Natural killer cell (primary cell): ENCODE data around the gene RNFT1. TPM values are rescaled to one million over a fixed set of nuclear protein-coding genes. Genes with fewer than 3 reads are reported as not detected.
"Not testable (repeated sequence)": the region's sequence is repeated elsewhere in the genome, so short reads cannot be mapped to it uniquely, and the experiment has no call there.

Experiments
- ATAC-seq, 3 donors: fragments of 150-1000 bp in 2 of 3; fragments of 200-7000 bp in 1 of 3; cut with Tn5 transposase; 1 replicate in 1 of 3; 2 replicates in 2 of 3; pipeline ENCODE4 v1.10.0; 2021; ENCODE audit warnings: mild to moderate bottlenecking in 2 of 3, moderate library complexity in 2 of 3
- DNase-seq, 2 donors: peaks; one replicate each; pipeline versions ENCODE4 v3.0.0 to v3.0.0-alpha.2; 2013 to 2021; ENCODE audit warnings: mixed read lengths in 1 of 2
- H3K27ac ChIP-seq: one replicate; pipeline ENCODE4 v1.5.1; 2013; ENCODE audit warnings: mild to moderate bottlenecking, low read length
- H3K27me3 ChIP-seq: one replicate; pipeline ENCODE4 v1.6.1; 2013; ENCODE audit warnings: low read length; ENCODE audit not compliant: control insufficient read depth, insufficient read depth
- H3K36me3 ChIP-seq: one replicate; pipeline ENCODE4 v1.6.1; 2013; ENCODE audit warnings: low read length; ENCODE audit not compliant: control insufficient read depth, insufficient read depth
- H3K4me1 ChIP-seq: one replicate; pipeline ENCODE4 v1.6.1; 2013; ENCODE audit warnings: low read length; ENCODE audit not compliant: control insufficient read depth, insufficient read depth
- H3K4me3 ChIP-seq: one replicate; pipeline ENCODE4 v1.5.1; 2013; ENCODE audit warnings: low read length
- H3K9me3 ChIP-seq: one replicate; pipeline ENCODE4 v1.6.1; 2013; ENCODE audit warnings: low read length; ENCODE audit not compliant: control insufficient read depth, insufficient read depth
- H3K27ac Mint-ChIP-seq, 2 donors: one replicate each; pipeline ENCODE4 v1.8.0; 2022; ENCODE audit warnings: mild to moderate bottlenecking in 2 of 2, mixed read lengths in 2 of 2, moderate library complexity in 1 of 2
- H3K27me3 Mint-ChIP-seq, 2 donors: one replicate each; pipeline ENCODE4 v1.8.0; 2022; ENCODE audit warnings: low read depth in 2 of 2, mixed read lengths in 2 of 2
- H3K36me3 Mint-ChIP-seq: one replicate; pipeline ENCODE4 v1.8.0; 2022; ENCODE audit warnings: mixed read lengths
- H3K4me1 Mint-ChIP-seq, 2 donors: one replicate each; pipeline ENCODE4 v1.8.0; 2022; ENCODE audit warnings: mixed read lengths in 2 of 2
- H3K4me3 Mint-ChIP-seq: one replicate; pipeline ENCODE4 v1.8.0; 2022; ENCODE audit warnings: mild to moderate bottlenecking, moderate library complexity, mixed read lengths
- H3K9me3 Mint-ChIP-seq, 2 donors: one replicate each; pipeline ENCODE4 v1.8.0; 2022; ENCODE audit warnings: mixed read lengths in 2 of 2
- CTCF ChIP-seq: fragments of 200-600 bp; IDR thresholded peaks from one replicate; pipeline ENCODE4 v1.8.0; 2022; ENCODE audit warnings: antibody characterized with exemption
- WGBS: methylation state at CpG from one replicate; pipeline ENCODE4 v1.1.7; 2013; ENCODE audit warnings: missing lambda C conversion rate; ENCODE audit not compliant: insufficient coverage; 5-methylcytosine and 5-hydroxymethylcytosine counted together
- intact Hi-C: fragments of 100-400 bp; cut with micrococcal nuclease; formaldehyde crosslinking; loops from one replicate; pipeline ENCODE4 v1.14.2; 2022
- total RNA-seq, 4 donors: library from RNA; stranded (reverse); fragments of 120-200 nt in 1 of 4; gene quantifications; one replicate each; pipeline versions ENCODE4 v1.2.3 to v1.2.4, GENCODE V29; 2013 to 2022

RNFT1 gene
- total RNA-seq, 3 donors from 2014 or later (not counting 1 experiment from before 2014, with no cell fraction given), result 37.5 to 54.5 (median 39.3) TPM

DNA sequence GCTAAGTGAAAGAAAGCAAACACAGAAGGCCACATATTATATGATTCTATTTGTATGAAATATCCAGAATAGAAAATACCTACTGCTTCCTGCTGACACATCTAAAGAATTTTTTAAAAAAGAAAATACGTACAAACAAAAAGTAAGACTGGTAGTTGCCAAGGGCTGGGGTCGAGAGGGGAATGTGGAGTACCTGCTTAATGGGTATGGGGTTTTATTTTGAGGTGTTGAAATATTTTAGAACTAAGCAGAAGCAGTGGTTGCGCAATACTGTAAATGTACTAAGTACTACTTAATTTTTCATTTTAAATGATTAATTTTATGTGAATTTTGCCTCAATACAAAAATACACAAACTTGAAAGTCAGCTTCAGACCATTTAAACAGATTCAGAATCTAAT, 32.1 kb upstream of the RNFT1 start:
- intact Hi-C loops, DNase-seq, H3K4me1 ChIP-seq, ATAC-seq, H3K36me3 Mint-ChIP-seq, H3K27ac ChIP-seq, H3K27me3 ChIP-seq, H3K27ac Mint-ChIP-seq, H3K36me3 ChIP-seq, H3K9me3 ChIP-seq, H3K4me3 Mint-ChIP-seq, H3K4me1 Mint-ChIP-seq, H3K27me3 Mint-ChIP-seq, H3K4me3 ChIP-seq, H3K9me3 Mint-ChIP-seq: not testable (repeated sequence)
- WGBS, result 75% methylated on average over 2 of the region's 3 CpGs

GRCh38 chr17:59975166-59975565, 10.6 kb upstream of the RNFT1 start:
- H3K27ac ChIP-seq, H3K4me1 Mint-ChIP-seq, DNase-seq, H3K36me3 Mint-ChIP-seq, ATAC-seq, H3K4me3 Mint-ChIP-seq, H3K9me3 ChIP-seq, H3K27me3 Mint-ChIP-seq, H3K9me3 Mint-ChIP-seq, H3K27me3 ChIP-seq, H3K4me1 ChIP-seq, intact Hi-C loops, H3K4me3 ChIP-seq, H3K36me3 ChIP-seq, H3K27ac Mint-ChIP-seq: not testable (repeated sequence)
- WGBS, result 75% methylated on average over 3 of the region's 6 CpGs

DNA sequence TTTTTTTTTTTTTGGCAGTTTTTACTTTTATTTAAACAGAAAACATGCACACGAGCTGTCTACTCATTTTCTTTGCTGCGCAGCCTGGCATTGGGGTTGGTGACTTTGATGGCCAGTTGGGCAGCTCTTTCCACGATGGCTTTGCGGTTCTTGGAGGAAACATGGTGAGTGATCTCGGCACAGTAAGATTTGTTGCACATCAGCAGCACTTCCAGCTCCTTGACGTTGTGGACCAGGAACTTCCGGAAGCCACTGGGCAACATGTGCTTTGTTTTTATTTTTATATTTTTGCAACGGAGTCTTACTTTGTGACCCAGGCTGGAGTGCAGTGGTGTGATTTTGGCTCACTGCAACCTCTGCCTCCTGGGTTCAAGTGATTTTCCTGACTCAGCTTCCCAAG, 8.9 kb upstream of the RNFT1 start:
- H3K4me1 Mint-ChIP-seq, ATAC-seq, DNase-seq, H3K27ac Mint-ChIP-seq, H3K27ac ChIP-seq, H3K4me3 Mint-ChIP-seq, intact Hi-C loops, H3K4me3 ChIP-seq, H3K36me3 Mint-ChIP-seq, H3K27me3 ChIP-seq, H3K27me3 Mint-ChIP-seq, H3K9me3 ChIP-seq, H3K9me3 Mint-ChIP-seq, H3K36me3 ChIP-seq, H3K4me1 ChIP-seq: not testable (repeated sequence)
- 93% methylated on average over 8 of the region's 8 CpGs for WGBS

- Histone ChIP-seq H3K9me3 (no peaks in the 10 kb centered on the region), H3K27me3 (no peaks in the 10 kb centered on the region), H3K4me1 (no peaks in the 10 kb centered on the region), H3K27ac (no peak overlapping the region), H3K36me3 (no peaks in the 10 kb centered on the region), H3K4me3 (no peak overlapping the region)
- DNase-seq (no peak), ATAC-seq (no peak)
- no peaks in the 10 kb centered on the region for H3K27me3 Mint-ChIP-seq
- no peak for TF ChIP-seq CTCF
- no peaks in the 10 kb centered on the region for H3K9me3 Mint-ChIP-seq
- H3K36me3 Mint-ChIP-seq, result no peaks in the 10 kb centered on the region
- intact Hi-C loops, result no loop called here
- H3K4me1 Mint-ChIP-seq, result no peaks in the 10 kb centered on the region
- no peak overlapping the region for H3K4me3 Mint-ChIP-seq
- H3K27ac Mint-ChIP-seq, result no peak overlapping the region
- 91% methylated on average over 1 of the region's 1 CpG for WGBS
Observed at GRCh38 chr17:59972778-59973177, 8.2 kb upstream of the RNFT1 start.

- H3K36me3 Mint-ChIP-seq, H3K4me1 ChIP-seq, intact Hi-C loops, H3K27me3 ChIP-seq, H3K9me3 ChIP-seq, H3K36me3 ChIP-seq, H3K27ac ChIP-seq, H3K4me3 ChIP-seq, H3K27me3 Mint-ChIP-seq, H3K4me1 Mint-ChIP-seq, H3K27ac Mint-ChIP-seq, H3K4me3 Mint-ChIP-seq, DNase-seq, ATAC-seq, H3K9me3 Mint-ChIP-seq: not testable (repeated sequence)
- WGBS, result 87% methylated on average over 2 of the region's 2 CpGs
Observed at GRCh38 chr17:59971771-59972170, 7.2 kb upstream of the RNFT1 start.
